ENCODE measurements around the gene MAST4.

- TF ChIP-seq YY1 (IDR thresholded peaks at IDR 0.05; ENCODE audit: insufficient read depth, insufficient replicate concordance, low read depth, low read length) (no peak), TCF7L2 (IDR thresholded peaks at IDR 0.05; ENCODE audit: low read depth, low read length) (no peak), LCORL (IDR thresholded peaks at IDR 0.05) (no peak), LCORL (CRISPR knock-in tag; IDR thresholded peaks at IDR 0.05) (no peak), ZNF138 (CRISPR knock-in tag; IDR thresholded peaks at IDR 0.05; ENCODE audit: low read depth) (no peak), CAMTA2 (CRISPR knock-in tag; IDR thresholded peaks at IDR 0.05; ENCODE audit: borderline replicate concordance) (no peak), RAD51 (IDR thresholded peaks at IDR 0.05; ENCODE audit: borderline replicate concordance) (no peak), CREBL2 (CRISPR knock-in tag; IDR thresholded peaks at IDR 0.05; ENCODE audit: borderline replicate concordance) (no peak), CBX5 (CRISPR knock-in tag; IDR thresholded peaks at IDR 0.05; ENCODE audit: borderline replicate concordance) (no peak), CTCF (CRISPR knock-in tag; IDR thresholded peaks at IDR 0.05) (no peak), MAX (IDR thresholded peaks at IDR 0.05) (no peak), SMAD9 (CRISPR knock-in tag; IDR thresholded peaks at IDR 0.05) (no peak), NFE2L2 (IDR thresholded peaks at IDR 0.05; ENCODE audit: low read length) (no peak)
These were observed 319.3 kb downstream of the MAST4 start for GRCh38 chr5:66915531-66915930.

All from HepG2 (cell line).